Liver (tissue), 9 donors: Measurements from ENCODE around the gene TRIO. TPM values are rescaled to one million over a fixed set of nuclear protein-coding genes. Genes with fewer than 3 reads are reported as not detected.

ENCODE experiments used
- DNase-seq: peaks from one replicate; pipeline ENCODE4 v3.0.0-alpha.2; 2017; ENCODE audit warnings: low spot score
- H3K27ac ChIP-seq, 2 donors: one replicate each; pipeline ENCODE4 v1.7.0; 2013; ENCODE audit warnings: inconsistent platforms in 2 of 2, low read length in 2 of 2, control low read depth in 1 of 2, low read depth in 1 of 2, mild to moderate bottlenecking in 1 of 2
- H3K27me3 ChIP-seq, 4 donors: one replicate each; pipeline versions ENCODE4 v1.6.1 to v1.7.0; 2013; ENCODE audit warnings: low read length in 3 of 4, inconsistent platforms in 1 of 4, mild to moderate bottlenecking in 1 of 4, moderate library complexity in 1 of 4; ENCODE audit not compliant: control insufficient read depth in 4 of 4, insufficient read depth in 4 of 4
- H3K36me3 ChIP-seq, 4 donors: one replicate each; pipeline versions ENCODE4 v1.6.1 to v1.7.0; 2013; ENCODE audit warnings: low read length in 3 of 4, mild to moderate bottlenecking in 3 of 4, low read depth in 1 of 4, moderate library complexity in 1 of 4; ENCODE audit not compliant: control insufficient read depth in 4 of 4, insufficient read depth in 3 of 4
- H3K4me1 ChIP-seq, 4 donors: one replicate each; pipeline versions ENCODE4 v1.6.1 to v1.7.0; 2013; ENCODE audit warnings: low read length in 3 of 4, mild to moderate bottlenecking in 3 of 4, moderate library complexity in 1 of 4; ENCODE audit not compliant: control insufficient read depth in 4 of 4, insufficient read depth in 4 of 4
- H3K4me3 ChIP-seq, 3 donors: one replicate each; pipeline versions ENCODE4 v1.6.1 to v1.7.0; 2013; ENCODE audit warnings: low read length in 3 of 3, control low read depth in 1 of 3, low read depth in 1 of 3, mild to moderate bottlenecking in 1 of 3
- H3K9ac ChIP-seq, 2 donors: one replicate each; pipeline ENCODE4 v1.7.0; 2013; ENCODE audit warnings: low read length in 2 of 2, mild to moderate bottlenecking in 2 of 2, moderate library complexity in 2 of 2, control low read depth in 1 of 2, low read depth in 1 of 2
- H3K9me3 ChIP-seq, 4 donors: one replicate each; pipeline versions ENCODE4 v1.6.1 to v1.7.0; 2013; ENCODE audit warnings: low read length in 3 of 4; ENCODE audit not compliant: control insufficient read depth in 4 of 4
- EGR1 ChIP-seq, 2 donors: IDR thresholded peaks; 2 replicates each; pipeline ENCODE4 v1.6.1; 2016 to 2018; ENCODE audit warnings: antibody characterized with exemption in 2 of 2, low read depth in 2 of 2
- FOXA1 ChIP-seq: IDR thresholded peaks from 2 replicates; pipeline ENCODE4 v1.6.1; 2016; ENCODE audit warnings: antibody characterized with exemption
- FOXA2 ChIP-seq: IDR thresholded peaks from 2 replicates; pipeline ENCODE4 v1.6.1; 2016; ENCODE audit warnings: antibody characterized with exemption
- GABPA ChIP-seq, 2 donors: IDR thresholded peaks in 1 of 2; conservative IDR thresholded peaks in 1 of 2; 2 replicates each; pipeline ENCODE4 v1.6.1; 2016; ENCODE audit warnings: antibody characterized with exemption in 2 of 2, mild to moderate bottlenecking in 1 of 2, moderate library complexity in 1 of 2
- HNF4A ChIP-seq, 2 donors: conservative IDR thresholded peaks; 2 replicates each; pipeline ENCODE4 v1.6.1; 2016; ENCODE audit warnings: antibody characterized with exemption in 2 of 2, mild to moderate bottlenecking in 2 of 2
- HNF4G ChIP-seq: IDR thresholded peaks from 2 replicates; pipeline ENCODE4 v1.6.1; 2016; ENCODE audit warnings: antibody characterized with exemption
- NR2F2 ChIP-seq: IDR thresholded peaks from 2 replicates; pipeline ENCODE4 v1.6.1; 2016; ENCODE audit warnings: antibody characterized with exemption
- RAD21 ChIP-seq, 2 donors: IDR thresholded peaks; 2 replicates each; pipeline ENCODE4 v1.6.1; 2016; ENCODE audit warnings: antibody characterized with exemption in 2 of 2, mild to moderate bottlenecking in 2 of 2
- RXRA ChIP-seq, 2 donors: IDR thresholded peaks; 2 replicates each; pipeline ENCODE4 v1.6.1; 2017 to 2018; ENCODE audit warnings: antibody characterized with exemption in 2 of 2, mild to moderate bottlenecking in 1 of 2
- SP1 ChIP-seq: IDR thresholded peaks from 2 replicates; pipeline ENCODE4 v1.6.1; 2018; ENCODE audit warnings: antibody characterized with exemption, mild to moderate bottlenecking
- TAF1 ChIP-seq: conservative IDR thresholded peaks from 2 replicates; pipeline ENCODE4 v1.6.1; 2016; ENCODE audit warnings: antibody characterized with exemption, mild to moderate bottlenecking
- WGBS: extraction: QIAGEN DNeasy Blood & Tissue Kit; methylation state at CpG from one replicate; pipeline ENCODE4 v1.1.7; 2013; 5-methylcytosine and 5-hydroxymethylcytosine counted together
- polyA plus RNA-seq, 2 donors: library from polyadenylated mRNA; stranded (reverse) in 1 of 2; unstranded in 1 of 2; fragments of 200-250 nt in 1 of 2; fragments of >200 nt in 1 of 2; fragmentation: Nextera tagmentation in 1 of 2; extraction: Ambion mirVana in 1 of 2; gene quantifications; one replicate each; pipeline versions ENCODE4 v1.2.1 to v1.2.3, GENCODE V29; 2013 to 2015
- total RNA-seq, 2 donors: library from RNA; depleted of rRNA; stranded (reverse); fragments of >200 nt; gene quantifications; one replicate each; pipeline ENCODE4 v1.2.3, GENCODE V29; 2014
- TF ChIP-seq, protein P1 (sequence below): IDR thresholded peaks from 2 replicates; pipeline ENCODE4 v1.6.1; 2016; ENCODE audit warnings: antibody characterized with exemption, mild to moderate bottlenecking
- TF ChIP-seq, protein P2 (sequence below): IDR thresholded peaks from 2 replicates; pipeline ENCODE4 v1.6.1; 2016; ENCODE audit warnings: antibody characterized with exemption
- TF ChIP-seq, protein P3 (sequence below): IDR thresholded peaks from 2 replicates; pipeline ENCODE4 v1.6.1; 2016; ENCODE audit warnings: antibody characterized with exemption
- TF ChIP-seq, protein P4 (sequence below): fragments of 150-350 bp; IDR thresholded peaks from 2 replicates; pipeline ENCODE4 v1.5.1; 2017; ENCODE audit warnings: improper control_type of control experiment, low read depth, low read length; ENCODE audit not compliant: missing input control
- TF ChIP-seq, protein P5 (sequence below): IDR thresholded peaks from 2 replicates; pipeline ENCODE4 v1.6.1; 2016; ENCODE audit warnings: antibody characterized with exemption
- donor health status: healthy.
- donor health status: healthy.
- donor health status: healthy.
- donor health status: healthy.
- donor health status: healthy.

TRIO gene
- total and polyA plus RNA-seq, 4 donors, result 8.5 to 86.2 (median 16.0) TPM

DNA sequence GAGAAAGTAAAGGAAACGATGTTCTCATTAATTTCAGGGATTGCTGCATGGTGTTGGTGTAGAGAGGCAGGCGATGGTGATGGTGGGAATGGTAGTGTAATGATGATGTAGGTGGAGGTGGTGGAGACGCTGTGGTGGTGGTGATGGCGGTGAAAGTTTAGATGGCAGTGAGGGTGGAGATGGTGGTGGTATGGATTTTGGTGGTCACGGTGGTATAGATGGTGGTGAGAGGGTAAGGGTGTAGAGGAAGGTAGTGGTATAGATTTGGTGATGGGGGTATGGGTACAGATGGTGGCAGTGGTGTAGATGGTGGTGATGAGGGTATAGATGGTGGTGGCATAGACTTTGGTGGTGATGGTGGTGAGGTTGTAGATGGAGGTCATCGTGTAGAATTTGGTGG lies 259.3 kb downstream of the TRIO start:
- WGBS, result 99% methylated on average over 6 of the region's 6 CpGs
- Histone ChIP-seq H3K36me3 (peaks cover 6 to 27% (median 14%) of the 10 kb centered on the region in 4 donors), H3K4me3 (no peak overlapping the region), H3K4me1 (no peaks in the 10 kb centered on the region), H3K27me3 (no peaks in the 10 kb centered on the region), H3K9ac (no peak overlapping the region), H3K27ac (no peak overlapping the region), H3K9me3 (no peaks in the 10 kb centered on the region)
- TF ChIP-seq, protein P1, sequence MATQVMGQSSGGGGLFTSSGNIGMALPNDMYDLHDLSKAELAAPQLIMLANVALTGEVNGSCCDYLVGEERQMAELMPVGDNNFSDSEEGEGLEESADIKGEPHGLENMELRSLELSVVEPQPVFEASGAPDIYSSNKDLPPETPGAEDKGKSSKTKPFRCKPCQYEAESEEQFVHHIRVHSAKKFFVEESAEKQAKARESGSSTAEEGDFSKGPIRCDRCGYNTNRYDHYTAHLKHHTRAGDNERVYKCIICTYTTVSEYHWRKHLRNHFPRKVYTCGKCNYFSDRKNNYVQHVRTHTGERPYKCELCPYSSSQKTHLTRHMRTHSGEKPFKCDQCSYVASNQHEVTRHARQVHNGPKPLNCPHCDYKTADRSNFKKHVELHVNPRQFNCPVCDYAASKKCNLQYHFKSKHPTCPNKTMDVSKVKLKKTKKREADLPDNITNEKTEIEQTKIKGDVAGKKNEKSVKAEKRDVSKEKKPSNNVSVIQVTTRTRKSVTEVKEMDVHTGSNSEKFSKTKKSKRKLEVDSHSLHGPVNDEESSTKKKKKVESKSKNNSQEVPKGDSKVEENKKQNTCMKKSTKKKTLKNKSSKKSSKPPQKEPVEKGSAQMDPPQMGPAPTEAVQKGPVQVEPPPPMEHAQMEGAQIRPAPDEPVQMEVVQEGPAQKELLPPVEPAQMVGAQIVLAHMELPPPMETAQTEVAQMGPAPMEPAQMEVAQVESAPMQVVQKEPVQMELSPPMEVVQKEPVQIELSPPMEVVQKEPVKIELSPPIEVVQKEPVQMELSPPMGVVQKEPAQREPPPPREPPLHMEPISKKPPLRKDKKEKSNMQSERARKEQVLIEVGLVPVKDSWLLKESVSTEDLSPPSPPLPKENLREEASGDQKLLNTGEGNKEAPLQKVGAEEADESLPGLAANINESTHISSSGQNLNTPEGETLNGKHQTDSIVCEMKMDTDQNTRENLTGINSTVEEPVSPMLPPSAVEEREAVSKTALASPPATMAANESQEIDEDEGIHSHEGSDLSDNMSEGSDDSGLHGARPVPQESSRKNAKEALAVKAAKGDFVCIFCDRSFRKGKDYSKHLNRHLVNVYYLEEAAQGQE, result no peak
- TF ChIP-seq HNF4A (conservative IDR thresholded peaks at IDR 0.05) (no peak), HNF4G (no peak), RAD21 (IDR thresholded peaks at IDR 0.05) (no peak), FOXA2 (no peak)
- TF ChIP-seq, protein P2, sequence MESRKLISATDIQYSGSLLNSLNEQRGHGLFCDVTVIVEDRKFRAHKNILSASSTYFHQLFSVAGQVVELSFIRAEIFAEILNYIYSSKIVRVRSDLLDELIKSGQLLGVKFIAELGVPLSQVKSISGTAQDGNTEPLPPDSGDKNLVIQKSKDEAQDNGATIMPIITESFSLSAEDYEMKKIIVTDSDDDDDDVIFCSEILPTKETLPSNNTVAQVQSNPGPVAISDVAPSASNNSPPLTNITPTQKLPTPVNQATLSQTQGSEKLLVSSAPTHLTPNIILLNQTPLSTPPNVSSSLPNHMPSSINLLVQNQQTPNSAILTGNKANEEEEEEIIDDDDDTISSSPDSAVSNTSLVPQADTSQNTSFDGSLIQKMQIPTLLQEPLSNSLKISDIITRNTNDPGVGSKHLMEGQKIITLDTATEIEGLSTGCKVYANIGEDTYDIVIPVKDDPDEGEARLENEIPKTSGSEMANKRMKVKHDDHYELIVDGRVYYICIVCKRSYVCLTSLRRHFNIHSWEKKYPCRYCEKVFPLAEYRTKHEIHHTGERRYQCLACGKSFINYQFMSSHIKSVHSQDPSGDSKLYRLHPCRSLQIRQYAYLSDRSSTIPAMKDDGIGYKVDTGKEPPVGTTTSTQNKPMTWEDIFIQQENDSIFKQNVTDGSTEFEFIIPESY, result no peak
- TF ChIP-seq, protein P3, sequence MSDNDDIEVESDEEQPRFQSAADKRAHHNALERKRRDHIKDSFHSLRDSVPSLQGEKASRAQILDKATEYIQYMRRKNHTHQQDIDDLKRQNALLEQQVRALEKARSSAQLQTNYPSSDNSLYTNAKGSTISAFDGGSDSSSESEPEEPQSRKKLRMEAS, result no peak
- TF ChIP-seq, protein P4, sequence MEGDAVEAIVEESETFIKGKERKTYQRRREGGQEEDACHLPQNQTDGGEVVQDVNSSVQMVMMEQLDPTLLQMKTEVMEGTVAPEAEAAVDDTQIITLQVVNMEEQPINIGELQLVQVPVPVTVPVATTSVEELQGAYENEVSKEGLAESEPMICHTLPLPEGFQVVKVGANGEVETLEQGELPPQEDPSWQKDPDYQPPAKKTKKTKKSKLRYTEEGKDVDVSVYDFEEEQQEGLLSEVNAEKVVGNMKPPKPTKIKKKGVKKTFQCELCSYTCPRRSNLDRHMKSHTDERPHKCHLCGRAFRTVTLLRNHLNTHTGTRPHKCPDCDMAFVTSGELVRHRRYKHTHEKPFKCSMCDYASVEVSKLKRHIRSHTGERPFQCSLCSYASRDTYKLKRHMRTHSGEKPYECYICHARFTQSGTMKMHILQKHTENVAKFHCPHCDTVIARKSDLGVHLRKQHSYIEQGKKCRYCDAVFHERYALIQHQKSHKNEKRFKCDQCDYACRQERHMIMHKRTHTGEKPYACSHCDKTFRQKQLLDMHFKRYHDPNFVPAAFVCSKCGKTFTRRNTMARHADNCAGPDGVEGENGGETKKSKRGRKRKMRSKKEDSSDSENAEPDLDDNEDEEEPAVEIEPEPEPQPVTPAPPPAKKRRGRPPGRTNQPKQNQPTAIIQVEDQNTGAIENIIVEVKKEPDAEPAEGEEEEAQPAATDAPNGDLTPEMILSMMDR, result no peak
- no peak for DNase-seq

DNA sequence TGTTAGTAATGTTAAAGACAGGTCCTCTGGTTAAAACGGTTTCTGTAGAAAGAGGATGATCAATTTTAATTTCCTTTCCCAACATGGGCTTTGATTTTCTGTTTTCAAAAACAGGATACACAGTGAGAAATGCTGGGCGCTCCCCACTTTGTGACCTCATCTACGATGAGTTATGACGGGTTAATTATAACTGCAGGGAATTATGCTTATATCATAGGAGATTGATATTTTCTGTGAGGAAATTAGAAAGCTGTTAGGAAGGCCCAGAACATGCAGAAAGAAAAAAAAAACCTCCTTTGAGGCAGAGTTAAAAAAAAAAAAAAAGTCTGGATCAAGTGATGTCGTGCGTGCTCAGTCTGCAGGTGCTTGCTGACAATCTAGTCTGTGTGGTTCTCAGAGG lies 261.6 kb downstream of the TRIO start:
- Histone ChIP-seq H3K4me3 (no peak overlapping the region), H3K9ac (no peak overlapping the region), H3K9me3 (no peaks in the 10 kb centered on the region), H3K36me3 (peaks cover 7 to 38% (median 17%) of the 10 kb centered on the region in 4 donors), H3K27me3 (no peaks in the 10 kb centered on the region), H3K4me1 (no peaks in the 10 kb centered on the region), H3K27ac (no peak overlapping the region)
- WGBS, result 91% methylated on average over 6 of the region's 6 CpGs
- no peak for TF ChIP-seq HNF4G
- TF ChIP-seq FOXA1, result no peak
- no peak for DNase-seq

DNA sequence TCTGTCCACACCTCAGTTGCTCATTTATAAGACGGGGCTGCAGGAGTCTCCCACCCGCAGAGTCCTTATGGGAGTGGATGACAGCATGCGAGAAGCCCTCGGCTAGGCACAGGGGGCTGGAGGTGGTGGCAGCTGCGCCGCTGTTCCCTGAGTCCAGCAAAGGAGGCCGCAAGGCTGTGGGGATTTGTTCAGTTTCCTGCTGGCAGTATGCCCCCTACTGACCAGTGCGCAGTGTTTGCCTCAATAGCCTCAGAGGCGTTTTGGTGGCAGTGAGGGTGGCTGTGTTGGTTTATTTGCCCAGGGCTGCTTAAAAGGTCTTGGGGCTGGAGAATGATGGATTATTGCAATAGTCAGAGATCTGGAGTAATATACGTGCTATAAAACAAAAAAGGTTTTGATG lies 262.1 kb downstream of the TRIO start:
- Histone ChIP-seq H3K4me3 (no peak overlapping the region), H3K27me3 (no peaks in the 10 kb centered on the region), H3K9ac (no peak overlapping the region), H3K9me3 (no peaks in the 10 kb centered on the region), H3K4me1 (no peaks in the 10 kb centered on the region), H3K27ac (no peak overlapping the region), H3K36me3 (peaks cover 7 to 43% (median 19%) of the 10 kb centered on the region in 4 donors)
- WGBS, result 90% methylated on average over 10 of the region's 10 CpGs
- DNase-seq, result no peak
- no peak for TF ChIP-seq FOXA1
- no peak for TF ChIP-seq HNF4A (conservative IDR thresholded peaks at IDR 0.05)
- TF ChIP-seq, protein P5, sequence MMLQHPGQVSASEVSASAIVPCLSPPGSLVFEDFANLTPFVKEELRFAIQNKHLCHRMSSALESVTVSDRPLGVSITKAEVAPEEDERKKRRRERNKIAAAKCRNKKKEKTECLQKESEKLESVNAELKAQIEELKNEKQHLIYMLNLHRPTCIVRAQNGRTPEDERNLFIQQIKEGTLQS, result no peak
- TF ChIP-seq RXRA (IDR thresholded peaks at IDR 0.05), result no peak
- no peak for TF ChIP-seq GABPA (IDR thresholded peaks at IDR 0.05 in 1 of 2, conservative IDR thresholded peaks at IDR 0.05 in 1 of 2)
- TF ChIP-seq TAF1, result no peak
- no peak for TF ChIP-seq NR2F2
- no peak for TF ChIP-seq SP1
- TF ChIP-seq RAD21 (IDR thresholded peaks at IDR 0.05), result no peak
- no peak for TF ChIP-seq EGR1 (IDR thresholded peaks at IDR 0.05; ENCODE audit: low read depth in 2 of 2)
- TF ChIP-seq, protein P4, result no peak
